ENCODE measurements around the gene JAKMIP3.

GRCh38 chr10:132066812-132067211 lies 1.1 kb downstream of the JAKMIP3 start:
- TF ChIP-seq POLR2A (IDR thresholded peaks at IDR 0.05) (no peak), CTCF (IDR thresholded peaks at IDR 0.05 in 4 of 5, conservative IDR thresholded peaks at IDR 0.05 in 1 of 5) (no peak)
